A673 (cell line): Measurements from ENCODE around the gene CDIPT.

Experiments used
- EZH2 ChIP-seq: fragments of 200-600 bp; sonication (generic); IDR thresholded peaks from 2 replicates; pipeline ENCODE4 v1.6.1; 2017; ENCODE audit warnings: borderline replicate concordance, low read depth, mild to moderate bottlenecking, mixed read lengths, antibody characterized with exemption, low read length; ENCODE audit not compliant: poor library complexity, severe bottlenecking
- TF ChIP-seq, protein P1 (sequence below): fragments of 300-800, 200-600 bp; sonication (generic); conservative IDR thresholded peaks from 2 replicates; pipeline ENCODE4 v1.5.1; 2017; ENCODE audit warnings: low read depth, mild to moderate bottlenecking, antibody characterized with exemption, low read length, moderate library complexity, mixed read lengths

DNA sequence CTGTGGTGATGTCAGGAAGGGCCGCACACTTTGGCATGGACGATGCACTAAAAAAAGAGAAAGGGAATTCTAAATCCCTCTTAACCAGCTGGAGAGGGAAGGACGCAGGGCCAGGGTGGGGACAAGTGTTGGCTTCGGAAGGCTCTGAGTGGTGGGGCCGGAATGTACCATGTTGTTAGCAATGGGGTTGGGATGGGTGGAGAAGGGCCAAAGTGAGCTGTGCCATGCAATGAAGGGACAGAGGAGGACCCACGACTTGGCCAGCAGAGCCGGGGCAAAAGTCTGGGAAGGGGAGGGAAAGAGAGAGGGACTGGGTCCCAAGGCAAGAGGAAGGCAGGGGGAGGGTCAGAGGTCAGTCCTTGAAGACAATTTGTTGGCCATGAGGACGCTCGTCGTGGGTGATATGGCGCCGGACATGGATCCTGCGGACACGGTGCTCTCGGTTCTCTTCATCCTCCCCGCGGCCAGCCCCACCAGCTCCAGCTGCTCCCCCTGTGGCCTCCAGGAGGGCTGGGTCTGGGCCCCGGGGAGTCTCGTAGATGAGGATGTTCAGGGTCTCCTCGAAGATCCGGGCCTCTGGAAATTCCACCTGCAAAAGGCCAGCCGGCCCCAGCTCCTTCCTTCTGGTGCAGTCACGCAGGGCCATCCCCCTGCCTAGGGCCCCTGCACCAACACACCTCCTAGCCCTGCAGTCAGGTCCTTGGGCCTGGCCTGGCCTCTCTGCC, 43.7 kb upstream of the CDIPT start:
- TF ChIP-seq, protein P1, sequence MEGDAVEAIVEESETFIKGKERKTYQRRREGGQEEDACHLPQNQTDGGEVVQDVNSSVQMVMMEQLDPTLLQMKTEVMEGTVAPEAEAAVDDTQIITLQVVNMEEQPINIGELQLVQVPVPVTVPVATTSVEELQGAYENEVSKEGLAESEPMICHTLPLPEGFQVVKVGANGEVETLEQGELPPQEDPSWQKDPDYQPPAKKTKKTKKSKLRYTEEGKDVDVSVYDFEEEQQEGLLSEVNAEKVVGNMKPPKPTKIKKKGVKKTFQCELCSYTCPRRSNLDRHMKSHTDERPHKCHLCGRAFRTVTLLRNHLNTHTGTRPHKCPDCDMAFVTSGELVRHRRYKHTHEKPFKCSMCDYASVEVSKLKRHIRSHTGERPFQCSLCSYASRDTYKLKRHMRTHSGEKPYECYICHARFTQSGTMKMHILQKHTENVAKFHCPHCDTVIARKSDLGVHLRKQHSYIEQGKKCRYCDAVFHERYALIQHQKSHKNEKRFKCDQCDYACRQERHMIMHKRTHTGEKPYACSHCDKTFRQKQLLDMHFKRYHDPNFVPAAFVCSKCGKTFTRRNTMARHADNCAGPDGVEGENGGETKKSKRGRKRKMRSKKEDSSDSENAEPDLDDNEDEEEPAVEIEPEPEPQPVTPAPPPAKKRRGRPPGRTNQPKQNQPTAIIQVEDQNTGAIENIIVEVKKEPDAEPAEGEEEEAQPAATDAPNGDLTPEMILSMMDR, result no peak
- no peak for TF ChIP-seq EZH2
